ENCODE measurements around the gene PPP1R14B. TPM values are rescaled to one million over a fixed set of nuclear protein-coding genes. Genes with fewer than 3 reads are reported as not detected.

The PPP1R14B gene
- total and polyA plus RNA-seq, 2 of the 13 experiments (the other 11 are each of a cell fraction or from before 2014, with no cell fraction given): 110 to 148 TPM

- TF ChIP-seq PRDM10 (CRISPR knock-in tag; IDR thresholded peaks at IDR 0.05; ENCODE audit: low read depth) (no peak), CENPT (CRISPR knock-in tag; IDR thresholded peaks at IDR 0.05; ENCODE audit: low read depth) (peak; percentile 7; the same call in 1 of the 2 replicates), ZHX1 (CRISPR knock-in tag; IDR thresholded peaks at IDR 0.05; ENCODE audit: low read depth) (no peak), SATB2 (CRISPR knock-in tag; IDR thresholded peaks at IDR 0.05) (no peak), AHR (CRISPR knock-in tag; IDR thresholded peaks at IDR 0.05) (no peak), PHF5A (CRISPR knock-in tag; IDR thresholded peaks at IDR 0.05; ENCODE audit: low read depth, unreplicated experiment) (no peak), ERF (CRISPR knock-in tag; IDR thresholded peaks at IDR 0.05) (no peak), ARNTL (CRISPR knock-in tag; IDR thresholded peaks at IDR 0.05) (no peak), ZNF841 (CRISPR knock-in tag; IDR thresholded peaks at IDR 0.05; ENCODE audit: borderline replicate concordance) (no peak), ATF5 (CRISPR knock-in tag; IDR thresholded peaks at IDR 0.05; ENCODE audit: low read depth) (no peak), DZIP1 (CRISPR knock-in tag; IDR thresholded peaks at IDR 0.05) (0 out of 2 replicates have a peak, but pooled peaks have one; percentile 51), RXRA (CRISPR knock-in tag; IDR thresholded peaks at IDR 0.05) (no peak), ZXDC (CRISPR knock-in tag; IDR thresholded peaks at IDR 0.05) (no peak), ZBTB3 (CRISPR knock-in tag; IDR thresholded peaks at IDR 0.05; ENCODE audit: borderline replicate concordance, low read depth) (no peak)
Observed at GRCh38 chr11:64224891-64225607, 21.7 kb downstream of the PPP1R14B start (continued).

Measured in HepG2 (cell line).